H1 (cell line): ENCODE results near the gene ST3GAL3. TPM values are rescaled to one million over a fixed set of nuclear protein-coding genes. Genes with fewer than 3 reads are reported as not detected.

Experiments
- CTCF ChIA-PET: fragments of 300-600 bp; sonication (Branson Sonifier 250); formaldehyde crosslinking; loops from one replicate; lab custom pipeline; 2021; ENCODE audit not compliant: partially characterized antibody; lab: Charles Lee
- POLR2A ChIA-PET: fragments of 300-600 bp; sonication (Branson Sonifier 250); formaldehyde crosslinking; loops from one replicate; lab custom pipeline; 2021; ENCODE audit warnings: inconsistent platforms; ENCODE audit not compliant: partially characterized antibody; lab: Charles Lee
- DNase-seq, 2 experiments: peaks; one replicate each; pipeline versions ENCODE4 v3.0.0 to v3.0.0-alpha.2; 2010 to 2022; ENCODE audit warnings: low spot score in 2 of 2, low read depth in 1 of 2, mixed read lengths in 1 of 2
- FAIRE-seq: peaks from 2 replicates; lab custom pipeline; 2011; peaks lifted over from hg19 to GRCh38; lab: Jason Lieb, UNC
- H2AFZ ChIP-seq: 2 replicates; pipeline ENCODE4 v1.8.1; 2012; ENCODE audit warnings: low read length, inconsistent platforms
- H2AK5ac ChIP-seq: 2 replicates; pipeline ENCODE4 v1.6.1; 2013; ENCODE audit warnings: low read depth, low read length
- H2BK120ac ChIP-seq: replicated peaks from 2 replicates; pipeline ENCODE3; 2013; ENCODE audit warnings: low read depth, low read length, inconsistent platforms
- H2BK12ac ChIP-seq: 2 replicates; pipeline ENCODE4 v1.6.1; 2013; ENCODE audit warnings: low read depth, low read length
- H2BK15ac ChIP-seq: 2 replicates; pipeline ENCODE4 v1.6.1; 2013; ENCODE audit warnings: low read length
- H2BK20ac ChIP-seq: 2 replicates; pipeline ENCODE4 v1.6.1; 2013; ENCODE audit warnings: low read length
- H2BK5ac ChIP-seq: 2 replicates; pipeline ENCODE4 v1.6.1; 2013; ENCODE audit warnings: low read depth, low read length
- H3K14ac ChIP-seq: 2 replicates; pipeline ENCODE4 v1.6.1; 2013; ENCODE audit warnings: inconsistent platforms; ENCODE audit not compliant: insufficient read length
- H3K18ac ChIP-seq: 2 replicates; pipeline ENCODE4 v1.6.1; 2013; ENCODE audit warnings: low read length; ENCODE audit errors: extremely low read depth
- H3K23ac ChIP-seq: 2 replicates; pipeline ENCODE4 v1.6.1; 2013; ENCODE audit warnings: inconsistent platforms; ENCODE audit not compliant: insufficient read length
- H3K23me2 ChIP-seq: 2 replicates; pipeline ENCODE4 v1.6.1; 2013; ENCODE audit warnings: low read depth, low read length
- H3K27ac ChIP-seq: 2 replicates; pipeline ENCODE4 v1.6.1; 2011; ENCODE audit warnings: low read depth, low read length, inconsistent platforms
- H3K27me3 ChIP-seq, 4 experiments: replicated peaks in 1 of 4; 1 replicate in 1 of 4; 2 replicates in 3 of 4; pipeline versions ENCODE4 v1.6.1 to v1.8.1; 2011 to 2013; ENCODE audit warnings: low read length in 3 of 4, mild to moderate bottlenecking in 3 of 4, inconsistent platforms in 2 of 4, mixed read lengths in 2 of 4, moderate library complexity in 1 of 4; ENCODE audit not compliant: control insufficient read depth in 3 of 4, insufficient read depth in 3 of 4; ENCODE audit errors: extremely low read depth in 1 of 4
- H3K36me3 ChIP-seq, 4 experiments: 2 replicates each; pipeline versions ENCODE4 v1.6.1 to v1.8.1; 2011 to 2013; ENCODE audit warnings: mild to moderate bottlenecking in 4 of 4, low read length in 3 of 4, moderate library complexity in 2 of 4, control low read depth in 1 of 4, inconsistent platforms in 1 of 4; ENCODE audit not compliant: insufficient read depth in 4 of 4, control insufficient read depth in 2 of 4
- H3K4ac ChIP-seq: replicated peaks from 2 replicates; pipeline ENCODE3; 2013; ENCODE audit warnings: low read length, low read depth, mixed read lengths, inconsistent platforms; ENCODE audit not compliant: insufficient read length
- H3K4me1 ChIP-seq, 4 experiments: replicated peaks in 1 of 4; 1 replicate in 1 of 4; 2 replicates in 3 of 4; pipeline versions ENCODE4 v1.6.1 to v1.8.1; 2011 to 2013; ENCODE audit warnings: low read length in 3 of 4, inconsistent platforms in 2 of 4, mixed read lengths in 1 of 4; ENCODE audit not compliant: insufficient read depth in 4 of 4, control insufficient read depth in 3 of 4
- H3K4me2 ChIP-seq, 2 experiments: 2 replicates each; pipeline versions ENCODE4 v1.6.1 to v1.8.1; 2011 to 2013; ENCODE audit warnings: low read depth in 2 of 2, low read length in 2 of 2, control low read depth in 1 of 2, inconsistent platforms in 1 of 2, mild to moderate bottlenecking in 1 of 2; ENCODE audit not compliant: insufficient read depth in 1 of 2
- H3K4me3 ChIP-seq, 4 experiments: fragments of 200-600, 300-600 bp in 1 of 4; sonication (generic), shearing (Covaris generic), sonication (Bioruptor Twin) in 1 of 4; 2 replicates each; pipeline versions ENCODE4 v1.5.1 to v1.8.1; 2011 to 2016; ENCODE audit warnings: low read length in 4 of 4, low read depth in 3 of 4, control low read depth in 2 of 4, inconsistent platforms in 2 of 4, mild to moderate bottlenecking in 2 of 4, mixed read lengths in 1 of 4, moderate library complexity in 1 of 4; ENCODE audit not compliant: insufficient read depth in 2 of 4; ENCODE audit errors: extremely low read depth in 1 of 4
- H3K56ac ChIP-seq: replicated peaks from 2 replicates; pipeline ENCODE3; 2013; ENCODE audit warnings: low read depth, mild to moderate bottlenecking, mixed read lengths, low read length, inconsistent platforms; ENCODE audit not compliant: insufficient read length
- H3K79me1 ChIP-seq: 2 replicates; pipeline ENCODE4 v1.6.1; 2013; ENCODE audit warnings: low read depth, low read length, control low read depth
- H3K79me2 ChIP-seq, 2 experiments: 2 replicates each; pipeline versions ENCODE4 v1.6.1 to v1.8.1; 2012 to 2013; ENCODE audit warnings: low read length in 2 of 2, mild to moderate bottlenecking in 2 of 2, inconsistent platforms in 1 of 2; ENCODE audit not compliant: insufficient read depth in 2 of 2, control insufficient read depth in 1 of 2
- H3K9ac ChIP-seq, 4 experiments: replicated peaks in 1 of 4; 1 replicate in 1 of 4; 2 replicates in 3 of 4; pipeline versions ENCODE4 v1.6.1 to v1.8.1; 2011 to 2013; ENCODE audit warnings: low read depth in 3 of 4, low read length in 3 of 4, control low read depth in 2 of 4, mild to moderate bottlenecking in 2 of 4, moderate library complexity in 2 of 4, inconsistent platforms in 1 of 4; ENCODE audit errors: extremely low read depth in 1 of 4
- H3K9me3 ChIP-seq, 2 experiments: 2 replicates each; pipeline versions ENCODE4 v1.6.1 to v1.8.1; 2012 to 2013; ENCODE audit warnings: mild to moderate bottlenecking in 2 of 2, moderate library complexity in 2 of 2, control low read depth in 1 of 2, inconsistent platforms in 1 of 2, low read depth in 1 of 2, low read length in 1 of 2, mixed read lengths in 1 of 2; ENCODE audit not compliant: insufficient read depth in 2 of 2
- H4K20me1 ChIP-seq, 2 experiments: replicated peaks in 1 of 2; 2 replicates each; pipeline versions ENCODE3 to v1.8.1; 2011 to 2013; ENCODE audit warnings: inconsistent platforms in 2 of 2, low read length in 2 of 2, mild to moderate bottlenecking in 1 of 2; ENCODE audit not compliant: insufficient read depth in 2 of 2, control insufficient read depth in 1 of 2
- H4K5ac ChIP-seq: 2 replicates; pipeline ENCODE4 v1.6.1; 2013; ENCODE audit warnings: low read length, low read depth, mixed read lengths, inconsistent platforms; ENCODE audit not compliant: insufficient read length
- H4K8ac ChIP-seq: 2 replicates; pipeline ENCODE4 v1.8.0; 2013; ENCODE audit warnings: mild to moderate bottlenecking, moderate library complexity, low read length, inconsistent platforms; ENCODE audit not compliant: insufficient read depth; ENCODE audit errors: extremely low read depth
- H4K91ac ChIP-seq: replicated peaks from 2 replicates; pipeline ENCODE3; 2013; ENCODE audit warnings: low read length, mixed read lengths, inconsistent platforms; ENCODE audit not compliant: insufficient read length
- CHD1 ChIP-seq: IDR thresholded peaks from 2 replicates; pipeline ENCODE4 v1.6.1; 2012; ENCODE audit warnings: low read depth, low read length, improper control_type of control experiment
- TBP ChIP-seq: IDR thresholded peaks from 2 replicates; pipeline ENCODE4 v1.6.1; 2011; ENCODE audit warnings: low read depth, low read length, improper control_type of control experiment
- WGBS, 2 experiments: shearing (Covaris generic) in 1 of 2; methylation state at CpG; one replicate each; pipeline versions ENCODE4 v1.1.6 to v1.1.7; 2013 to 2015; ENCODE audit warnings: low lambda C conversion rate in 2 of 2, mixed read lengths in 2 of 2, inconsistent platforms in 1 of 2, low coverage in 1 of 2, missing lambda C conversion rate in 1 of 2; ENCODE audit not compliant: insufficient replicate concordance in 2 of 2, insufficient coverage in 1 of 2, insufficient read length in 1 of 2; ENCODE audit errors: extremely low coverage in 1 of 2, missing lambda C conversion rate in 1 of 2; 5-methylcytosine and 5-hydroxymethylcytosine counted together
- polyA plus RNA-seq, 7 experiments: library from polyadenylated mRNA; depleted of rRNA in 3 of 7; stranded (reverse) in 5 of 7; unstranded in 2 of 7; fragments of >200 nt in 5 of 7; fragments of 200-250 nt in 2 of 7; gene quantifications; 1 replicate in 5 of 7; 2 replicates in 1 of 7; 4 replicates in 1 of 7; pipeline versions ENCODE4 v1.2.1 to v1.2.3, GENCODE V29; 2011 to 2013; ENCODE audit warnings: missing spikeins in 2 of 7, mixed read lengths in 2 of 7
- total RNA-seq: library from RNA; stranded (reverse); fragmentation: NEBNext Ultra II Directional; extraction: Animal tissue kit (Norgen Biotek cat#: 25700); gene quantifications from 2 replicates; pipeline ENCODE4 v1.2.1, GENCODE V29; 2021

Gene ST3GAL3
- total and polyA plus RNA-seq, 2 of the 8 experiments (the other 6 are each of a cell fraction or from before 2014, with no cell fraction given), result 6.8 to 7.0 TPM

DNA sequence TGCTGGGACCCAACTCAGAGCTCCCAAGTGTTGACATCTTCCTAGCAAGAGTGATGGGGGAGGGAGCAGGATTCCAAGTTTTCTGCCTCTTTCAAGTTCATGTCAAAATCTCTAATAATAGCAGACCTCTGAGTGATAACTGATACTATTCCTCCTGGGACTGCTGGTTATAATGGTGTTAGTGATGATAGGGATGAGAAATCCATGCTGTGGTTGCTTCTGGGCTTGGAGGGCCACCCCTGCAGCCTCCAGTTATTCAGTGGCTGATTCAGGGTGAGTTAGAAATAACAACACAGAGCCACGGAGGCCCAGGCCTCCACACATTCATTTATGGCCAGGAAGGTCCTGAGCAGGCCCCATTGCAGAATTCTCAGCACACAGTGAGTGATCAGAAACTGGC lies 185.7 kb downstream of the ST3GAL3 start:
- no peak overlapping the region for H3K27ac ChIP-seq
- no peak overlapping the region for H4K5ac ChIP-seq
- TF ChIP-seq CHD1 (no peak), TBP (no peak)

More for the DNA sequence above, 185.7 kb downstream of the ST3GAL3 start:
- no peaks in the 10 kb centered on the region for H3K36me3 ChIP-seq
- no peak overlapping the region for H3K4me3 ChIP-seq
- H4K20me1 ChIP-seq, result no peaks in the 10 kb centered on the region
- no peaks in the 10 kb centered on the region for H3K79me2 ChIP-seq
- H3K56ac ChIP-seq, result no peak overlapping the region
- H2BK15ac ChIP-seq, result no peak overlapping the region
- no peak overlapping the region for H2AFZ ChIP-seq
- H2BK120ac ChIP-seq, result no peak overlapping the region
- H2AK5ac ChIP-seq, result no peak overlapping the region
- H3K23ac ChIP-seq, result no peak overlapping the region
- 83% methylated on average over 1 of the region's 1 CpG; no CpG with 5 or more reads in 1 of the 2 experiments for WGBS, 2 experiments
- H3K4me2 ChIP-seq, result no peak overlapping the region
- no peak overlapping the region for H4K8ac ChIP-seq
- ChIA-PET POLR2A (interaction anchor here (0.8 to 1.7 kb wide), 3 partner anchors 9 to 118 kb away, joined by 3 read pairs; no protein-coding TSS in a partner anchor), CTCF (interaction anchor here (1.0 to 1.8 kb wide), 6 partner anchors 9 to 100 kb away, joined by 3 to 7 read pairs (median 4); no protein-coding TSS in a partner anchor)
- no peak overlapping the region for H3K9ac ChIP-seq
- no peak overlapping the region for H3K14ac ChIP-seq
- H3K79me1 ChIP-seq, result no peaks in the 10 kb centered on the region
- DNase-seq (no peak), FAIRE-seq (no peak)
- no peaks in the 10 kb centered on the region; the same call in 1 of the 2 replicates for H3K23me2 ChIP-seq
- no peak overlapping the region for H4K91ac ChIP-seq
- H2BK20ac ChIP-seq, result no peak overlapping the region
- H3K4ac ChIP-seq, result no peak overlapping the region
- H2BK5ac ChIP-seq, result no peak overlapping the region
- H3K18ac ChIP-seq, result no peak overlapping the region
- H3K9me3 ChIP-seq, result no peaks in the 10 kb centered on the region
- H3K4me1 ChIP-seq, result no peaks in the 10 kb centered on the region; a peak in 1 of 7 replicates
- H2BK12ac ChIP-seq, result no peak overlapping the region
- H3K27me3 ChIP-seq, result no peaks in the 10 kb centered on the region
